ENCODE data around the gene HOXD13. TPM values are rescaled to one million over a fixed set of nuclear protein-coding genes. Genes with fewer than 3 reads are reported as not detected.

The HOXD13 gene
- total and polyA plus RNA-seq, 2 donors (not counting 1 experiment from before 2014, with no cell fraction given): not detected

DNA sequence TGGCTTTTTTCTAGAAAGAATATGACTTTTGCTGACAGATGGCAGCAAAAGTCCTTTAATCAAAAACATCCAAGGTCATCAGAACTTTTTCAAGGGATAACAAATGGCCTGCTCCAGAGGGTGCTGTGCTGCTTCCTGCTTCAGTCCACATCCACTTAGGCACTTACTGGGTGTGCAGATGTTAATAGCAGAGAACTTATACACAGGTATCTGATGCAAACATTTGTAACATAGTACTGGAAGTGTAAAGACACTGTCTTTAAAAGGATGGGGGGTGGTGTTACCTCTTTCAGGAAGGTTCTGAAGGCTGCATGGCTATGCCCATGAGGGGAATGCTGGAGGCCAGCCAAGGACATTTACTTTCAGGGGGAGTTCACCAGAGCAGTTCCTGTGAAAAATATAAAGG, 42.5 kb downstream of the HOXD13 start:
- no peak overlapping the region for H3K4me3 ChIP-seq (replicated peaks in 1 of 4; ENCODE audit: control extremely low read depth in 1 of 4, insufficient read depth in 1 of 4, low read depth in 3 of 4, low read length in 4 of 4)
- TF ChIP-seq CTCF (conservative IDR thresholded peaks at IDR 0.05 in 1 of 2, IDR thresholded peaks at IDR 0.05 in 1 of 2; ENCODE audit: low read depth in 1 of 2, low read length in 2 of 2) (no peak), EZH2 (IDR thresholded peaks at IDR 0.05; ENCODE audit: low read length, missing control alignments) (no peak)
- H3K27ac ChIP-seq (ENCODE audit: insufficient read depth, low read length): no peak overlapping the region
- no peak overlapping the region for H3K4me2 ChIP-seq (ENCODE audit: extremely low read depth, insufficient read depth, low read length)
- H3K9me3 ChIP-seq (ENCODE audit: control insufficient read depth, insufficient read depth, low read depth, low read length): no peaks in the 10 kb centered on the region
- no peak for DNase-seq (ENCODE audit: low read depth in 2 of 2)
- H4K20me1 ChIP-seq (ENCODE audit: control insufficient read depth, extremely low read depth, insufficient read depth, low read length): no peaks in the 10 kb centered on the region
- H3K27me3 ChIP-seq (ENCODE audit: control insufficient read depth, insufficient read depth, low read length): peaks cover 86% of the 10 kb centered on the region
- no peak overlapping the region for H3K9ac ChIP-seq (ENCODE audit: insufficient read depth, low read length)
- no peaks in the 10 kb centered on the region for H3K36me3 ChIP-seq (ENCODE audit: control insufficient read depth, insufficient read depth, low read length)
- H2AFZ ChIP-seq (ENCODE audit: low read length): no peak overlapping the region
- no peaks in the 10 kb centered on the region for H3K4me1 ChIP-seq (ENCODE audit: control insufficient read depth, extremely low read depth, insufficient read depth, low read length)
- no peaks in the 10 kb centered on the region for H3K79me2 ChIP-seq (ENCODE audit: control insufficient read depth, insufficient read depth, low read length)

DNA sequence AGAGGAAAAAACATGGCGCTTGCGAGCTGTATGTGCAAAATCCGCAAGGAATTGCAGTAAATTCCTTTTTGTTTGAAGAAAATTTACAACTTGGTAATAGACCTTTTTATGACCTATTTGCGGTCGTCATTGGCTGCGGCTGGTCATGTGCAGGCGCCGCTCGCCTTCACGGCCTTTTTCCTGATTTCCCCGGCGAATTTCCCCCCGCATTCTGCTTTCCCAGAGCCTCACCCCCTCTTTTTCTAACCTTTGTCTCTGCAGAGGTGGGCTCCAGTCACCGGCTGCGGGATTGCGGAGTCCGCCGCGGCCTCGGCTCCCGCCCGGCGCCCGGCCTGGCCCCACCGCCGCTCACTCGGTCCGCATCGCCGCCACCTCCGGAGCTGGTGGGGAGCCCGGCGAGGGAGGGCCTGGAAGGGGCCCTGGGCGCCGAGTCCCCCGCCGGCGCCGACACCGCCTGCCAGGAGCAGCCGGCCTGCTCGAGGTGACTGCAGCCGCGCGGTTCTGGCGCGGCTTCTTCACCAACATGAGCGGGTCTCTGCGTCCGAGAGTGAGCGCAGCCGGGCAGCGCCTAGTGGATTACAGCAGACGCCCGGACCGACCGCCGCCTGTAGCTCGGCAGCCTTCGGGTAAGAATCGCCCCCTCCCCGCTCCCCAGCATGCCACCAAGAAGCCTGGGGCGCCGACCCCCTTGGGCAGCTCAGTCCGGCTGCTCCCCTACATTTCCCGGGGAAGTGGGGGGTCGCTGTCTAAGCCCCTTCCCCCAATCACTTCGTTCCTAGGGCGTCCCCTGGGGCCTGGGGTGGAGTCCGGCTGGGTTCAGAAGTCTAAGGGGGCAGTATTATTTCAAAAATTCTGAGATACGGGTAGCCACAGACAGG, 44.1 kb downstream of the HOXD13 start:
- H3K27me3 ChIP-seq (ENCODE audit: control insufficient read depth, insufficient read depth, low read length): peaks cover 81% of the 10 kb centered on the region
- H2AFZ ChIP-seq (ENCODE audit: low read length): no peak overlapping the region
- H3K27ac ChIP-seq (ENCODE audit: insufficient read depth, low read length): no peak overlapping the region
- no peaks in the 10 kb centered on the region for H3K36me3 ChIP-seq (ENCODE audit: control insufficient read depth, insufficient read depth, low read length)
- peak overlapping the region in 1 of 4 experiments; percentile 22 for H3K4me3 ChIP-seq (replicated peaks in 1 of 4; ENCODE audit: control extremely low read depth in 1 of 4, insufficient read depth in 1 of 4, low read depth in 3 of 4, low read length in 4 of 4)
- no peaks in the 10 kb centered on the region for H4K20me1 ChIP-seq (ENCODE audit: control insufficient read depth, extremely low read depth, insufficient read depth, low read length)
- no peak overlapping the region for H3K4me2 ChIP-seq (ENCODE audit: extremely low read depth, insufficient read depth, low read length)
- no peak for DNase-seq (ENCODE audit: low read depth in 2 of 2)
- H3K79me2 ChIP-seq (ENCODE audit: control insufficient read depth, insufficient read depth, low read length): no peaks in the 10 kb centered on the region
- TF ChIP-seq EZH2 (IDR thresholded peaks at IDR 0.05; ENCODE audit: low read length, missing control alignments) (peak; percentile 41), CTCF (conservative IDR thresholded peaks at IDR 0.05 in 1 of 2, IDR thresholded peaks at IDR 0.05 in 1 of 2; ENCODE audit: low read depth in 1 of 2, low read length in 2 of 2) (no peak)
- no peaks in the 10 kb centered on the region for H3K9me3 ChIP-seq (ENCODE audit: control insufficient read depth, insufficient read depth, low read depth, low read length)
- H3K4me1 ChIP-seq (ENCODE audit: control insufficient read depth, extremely low read depth, insufficient read depth, low read length): no peaks in the 10 kb centered on the region
- H3K9ac ChIP-seq (ENCODE audit: insufficient read depth, low read length): no peak overlapping the region

DNA sequence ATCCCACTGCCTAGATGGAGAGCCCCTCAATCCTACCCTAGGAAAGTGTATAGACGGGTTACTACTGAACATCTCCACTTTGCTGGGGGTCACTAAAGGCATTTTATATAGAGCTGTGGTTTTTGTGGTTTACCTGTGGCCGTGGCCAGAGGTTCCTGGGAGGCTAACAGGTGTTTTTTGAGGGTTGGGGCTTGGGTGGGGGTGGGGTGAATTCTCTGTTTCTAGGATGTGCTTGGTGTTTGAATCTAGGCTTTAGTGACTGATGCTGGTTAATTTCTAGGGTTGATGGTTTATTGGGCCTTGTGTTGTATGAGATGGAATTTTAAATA, 44.7 kb downstream of the HOXD13 start:
- no peaks in the 10 kb centered on the region for H4K20me1 ChIP-seq (ENCODE audit: control insufficient read depth, extremely low read depth, insufficient read depth, low read length)
- H3K27me3 ChIP-seq (ENCODE audit: control insufficient read depth, insufficient read depth, low read length): peaks cover 77% of the 10 kb centered on the region
- H3K9me3 ChIP-seq (ENCODE audit: control insufficient read depth, insufficient read depth, low read depth, low read length): no peaks in the 10 kb centered on the region
- H3K79me2 ChIP-seq (ENCODE audit: control insufficient read depth, insufficient read depth, low read length): no peaks in the 10 kb centered on the region
- H3K4me3 ChIP-seq (replicated peaks in 1 of 4; ENCODE audit: control extremely low read depth in 1 of 4, insufficient read depth in 1 of 4, low read depth in 3 of 4, low read length in 4 of 4): no peak overlapping the region
- no peak overlapping the region for H2AFZ ChIP-seq (ENCODE audit: low read length)
- no peak for DNase-seq (ENCODE audit: low read depth in 2 of 2)
- no peaks in the 10 kb centered on the region for H3K36me3 ChIP-seq (ENCODE audit: control insufficient read depth, insufficient read depth, low read length)
- no peak for TF ChIP-seq EZH2 (IDR thresholded peaks at IDR 0.05; ENCODE audit: low read length, missing control alignments)
- no peak for TF ChIP-seq CTCF (conservative IDR thresholded peaks at IDR 0.05 in 1 of 2, IDR thresholded peaks at IDR 0.05 in 1 of 2; ENCODE audit: low read depth in 1 of 2, low read length in 2 of 2)
- no peak overlapping the region for H3K9ac ChIP-seq (ENCODE audit: insufficient read depth, low read length)
- no peak overlapping the region for H3K27ac ChIP-seq (ENCODE audit: insufficient read depth, low read length)
- H3K4me1 ChIP-seq (ENCODE audit: control insufficient read depth, extremely low read depth, insufficient read depth, low read length): no peaks in the 10 kb centered on the region
- no peak overlapping the region for H3K4me2 ChIP-seq (ENCODE audit: extremely low read depth, insufficient read depth, low read length)

Measured in fibroblast of lung (primary cell).